NCI-H524 (cell line): ENCODE results near the gene EFHD2.
"Not testable (repeated sequence)": the region's sequence is repeated elsewhere in the genome, so short reads cannot be mapped to it uniquely, and the experiment has no call there.

Source experiments
- DNase-seq, 2 experiments: peaks; one replicate each; lab custom pipeline; 2025; lab: John Stamatoyannopoulos, UW

The EFHD2 gene

GRCh38 chr1:15388201-15388880 lies 21.3 kb upstream of the EFHD2 start:
- DNase-seq, result no peak

- not testable (repeated sequence) for DNase-seq
Observed at GRCh38 chr1:15389828-15390227, 19.9 kb upstream of the EFHD2 start.

GRCh38 chr1:15390667-15391066 lies 19.0 kb upstream of the EFHD2 start:
- DNase-seq, result no peak

GRCh38 chr1:15391366-15391765 lies 18.3 kb upstream of the EFHD2 start:
- DNase-seq, result no peak

- no peak for DNase-seq
Observed at GRCh38 chr1:15393475-15394257, 16.0 kb upstream of the EFHD2 start.

- no peak for DNase-seq
Observed at GRCh38 chr1:15394258-15394690, 15.4 kb upstream of the EFHD2 start.

GRCh38 chr1:15397236-15397635 lies 12.5 kb upstream of the EFHD2 start:
- DNase-seq, result no peak

GRCh38 chr1:15399710-15400109 lies 10.0 kb upstream of the EFHD2 start:
- no peak for DNase-seq

GRCh38 chr1:15400627-15401026 lies 9.1 kb upstream of the EFHD2 start:
- no peak for DNase-seq

- no peak for DNase-seq
Observed at GRCh38 chr1:15401391-15402055, 8.2 kb upstream of the EFHD2 start.

GRCh38 chr1:15402809-15403450 lies 6.8 kb upstream of the EFHD2 start:
- no peak for DNase-seq

- no peak for DNase-seq
Observed at GRCh38 chr1:15403962-15404580, 5.6 kb upstream of the EFHD2 start.

GRCh38 chr1:15405106-15405850 lies 4.4 kb upstream of the EFHD2 start:
- DNase-seq, result no peak

- DNase-seq, result no peak
Observed at GRCh38 chr1:15406614-15407559, 2.8 kb upstream of the EFHD2 start.

- no peak for DNase-seq
Observed at GRCh38 chr1:15407580-15407979, 2.1 kb upstream of the EFHD2 start.

GRCh38 chr1:15408890-15409387 lies 749 bp upstream of the EFHD2 start:
- no peak for DNase-seq

- DNase-seq, result no peak
Observed at GRCh38 chr1:15410223-15410883, 665 bp downstream of the EFHD2 start.

GRCh38 chr1:15410884-15411245 lies 1.2 kb downstream of the EFHD2 start:
- no peak for DNase-seq

GRCh38 chr1:15411593-15412137 lies 2.0 kb downstream of the EFHD2 start:
- DNase-seq, result no peak
